A549 (cell line): Measurements from ENCODE around the gene C17orf78. TPM values are rescaled to one million over a fixed set of nuclear protein-coding genes. Genes with fewer than 3 reads are reported as not detected.
A peak's percentile ranks its signal among the peaks of the same experiment; 100 is the strongest.

Experiments
- ATAC-seq, 2 experiments: fragments of 200-7000 bp in 1 of 2; fragments of >200 bp in 1 of 2; cut with Nextera tagmentation in 1 of 2; cut with Tn5 transposase in 1 of 2; 3 replicates each; pipeline versions ENCODE4 v1.8.0 to v1.9.1; 2018 to 2020; ENCODE audit warnings: mild to moderate bottlenecking in 1 of 2, moderate library complexity in 1 of 2
- CTCF ChIA-PET: fragments of 300-600 bp; sonication (Branson Sonifier 250); formaldehyde crosslinking; extraction: SDS; loops from one replicate; lab custom pipeline; 2021; ENCODE audit warnings: antibody characterized with exemption, inconsistent platforms; lab: Yijun Ruan, JAX
- POLR2A ChIA-PET: fragments of 350-600 bp; formaldehyde crosslinking; extraction: SDS; loops from one replicate; lab custom pipeline; 2021; ENCODE audit warnings: antibody characterized with exemption, inconsistent platforms; lab: Yijun Ruan, JAX
- DNase-seq, 2 experiments: peaks; one replicate each; pipeline versions ENCODE4 v3.0.0 to v3.0.0-alpha.2; 2011 to 2016; ENCODE audit warnings: low read depth in 1 of 2, low spot score in 1 of 2
- FAIRE-seq: peaks from 2 replicates; lab custom pipeline; 2011; peaks lifted over from hg19 to GRCh38; lab: Jason Lieb, UNC
- H3K27ac ChIP-seq, 2 experiments: fragments of >200 bp; sonication (Bioruptor Twin); formaldehyde crosslinking; 3 replicates each; pipeline ENCODE4 v1.5.1; 2016 to 2017
- H3K4me1 ChIP-seq: fragments of >200 bp; sonication (Bioruptor Twin); formaldehyde crosslinking; 3 replicates; pipeline ENCODE4 v1.6.1; 2016
- H3K4me2 ChIP-seq: fragments of >200 bp; sonication (Bioruptor Twin); formaldehyde crosslinking; 3 replicates; pipeline ENCODE4 v1.6.1; 2016
- H3K4me3 ChIP-seq: fragments of >200 bp; sonication (Bioruptor Twin); formaldehyde crosslinking; 3 replicates; pipeline ENCODE4 v1.5.1; 2016
- H3K9me3 ChIP-seq: fragments of >200 bp; sonication (Bioruptor Twin); formaldehyde crosslinking; 3 replicates; pipeline ENCODE4 v1.6.1; 2016
- CBX2 ChIP-seq: fragments of 200-600 bp; sonication (generic); IDR thresholded peaks from 2 replicates; pipeline ENCODE4 v1.6.1; 2016; ENCODE audit warnings: low read depth, mild to moderate bottlenecking, borderline replicate concordance
- CBX8 ChIP-seq: fragments of 200-600 bp; sonication (generic); IDR thresholded peaks from 2 replicates; pipeline ENCODE4 v1.6.1; 2016
- CEBPB ChIP-seq, 2 experiments: fragments of >200 bp in 1 of 2; sonication (Bioruptor Twin) in 1 of 2; formaldehyde crosslinking in 1 of 2; IDR thresholded peaks; 2 replicates each; pipeline ENCODE4 v1.6.1; 2012 to 2016
- CHD2 ChIP-seq: fragments of 150-350 bp; IDR thresholded peaks from 2 replicates; pipeline ENCODE4 v1.6.1; 2014; ENCODE audit warnings: low read length; ENCODE audit not compliant: partially characterized antibody
- EHMT2 ChIP-seq: fragments of 200-600 bp; sonication (generic); IDR thresholded peaks from 2 replicates; pipeline ENCODE4 v1.6.1; 2016; ENCODE audit warnings: antibody characterized with exemption, low read depth, mild to moderate bottlenecking, moderate library complexity
- EP300 ChIP-seq, 2 experiments: fragments of >200 bp; sonication (Bioruptor Twin); formaldehyde crosslinking; IDR thresholded peaks; 2 replicates in 1 of 2; 3 replicates in 1 of 2; pipeline ENCODE4 v1.6.1; 2016 to 2017
- ESRRA ChIP-seq: fragments of 150-350 bp; IDR thresholded peaks from 2 replicates; pipeline ENCODE4 v1.6.1; 2014; ENCODE audit warnings: mild to moderate bottlenecking, low read length, borderline replicate concordance
- FOSB ChIP-seq: fragments of 250-450 bp; sonication (Bioruptor Pico); IDR thresholded peaks from 2 replicates; pipeline ENCODE4 v1.5.0; 2020; ENCODE audit warnings: mild to moderate bottlenecking, moderate library complexity
- FOSL2 ChIP-seq, 2 experiments: fragments of 450-650 bp in 1 of 2; fragments of >200 bp in 1 of 2; sonication (Bioruptor Twin) in 1 of 2; formaldehyde crosslinking; IDR thresholded peaks; 2 replicates each; pipeline versions ENCODE4 v1.5.0 to v1.6.1; 2016 to 2020; ENCODE audit warnings: mild to moderate bottlenecking in 1 of 2, moderate library complexity in 1 of 2
- GATA3 ChIP-seq: IDR thresholded peaks from 2 replicates; pipeline ENCODE4 v1.6.1; 2012; ENCODE audit warnings: borderline replicate concordance
- HOXA7 ChIP-seq: fragments of 250-450 bp; sonication (Bioruptor Pico); IDR thresholded peaks from 2 replicates; pipeline ENCODE4 v1.5.0; 2020; ENCODE audit warnings: mild to moderate bottlenecking, moderate library complexity
- JUNB ChIP-seq: fragments of >200 bp; sonication (Bioruptor Twin); formaldehyde crosslinking; IDR thresholded peaks from 2 replicates; pipeline ENCODE4 v1.6.1; 2016
- NFE2L2 ChIP-seq: fragments of 150-350 bp; conservative IDR thresholded peaks from 2 replicates; pipeline ENCODE4 v1.6.1; 2014; ENCODE audit warnings: low read length
- NPAS2 ChIP-seq: fragments of 250-450 bp; sonication (Bioruptor Pico); IDR thresholded peaks from 2 replicates; pipeline ENCODE4 v1.8.0; 2022; ENCODE audit warnings: mild to moderate bottlenecking, moderate library complexity, borderline replicate concordance
- NR3C1 ChIP-seq: fragments of >200 bp; sonication (Bioruptor Twin); formaldehyde crosslinking; IDR thresholded peaks from 3 replicates; pipeline ENCODE4 v1.6.1; 2017
- POLR2A ChIP-seq: IDR thresholded peaks from 2 replicates; pipeline ENCODE4 v1.6.1; 2012; ENCODE audit warnings: mild to moderate bottlenecking, low read length
- SMC3 ChIP-seq: fragments of >200 bp; sonication (Bioruptor Twin); formaldehyde crosslinking; IDR thresholded peaks from 3 replicates; pipeline ENCODE4 v1.6.1; 2018; ENCODE audit warnings: inconsistent platforms
- TFCP2L1 ChIP-seq: fragments of 250-450 bp; sonication (Bioruptor Pico); IDR thresholded peaks from 2 replicates; pipeline ENCODE4 v1.5.0; 2021; ENCODE audit warnings: mild to moderate bottlenecking
- ZC3H11A ChIP-seq: fragments of 450-650 bp; IDR thresholded peaks from 2 replicates; pipeline ENCODE4 v1.6.1; 2014; ENCODE audit warnings: antibody characterized with exemption, mild to moderate bottlenecking
- ZNF302 ChIP-seq: fragments of 250-450 bp; sonication (Bioruptor Pico); IDR thresholded peaks from 2 replicates; pipeline ENCODE4 v1.9.0; 2021; ENCODE audit warnings: inconsistent platforms, mild to moderate bottlenecking, moderate library complexity
- WGBS: methylation state at CpG from one replicate; pipeline ENCODE4 v1.1.6; 2017; ENCODE audit errors: missing lambda C conversion rate; 5-methylcytosine and 5-hydroxymethylcytosine counted together
- polyA plus RNA-seq, 4 experiments: library from polyadenylated mRNA; depleted of rRNA in 3 of 4; stranded (reverse); fragments of >200 nt; fragmentation: RNase III in 1 of 4; extraction: RNeasy Plus Mini Kit Qiagen cat#74134 plus additional on column Dnase treatment in 1 of 4; gene quantifications; 2 replicates in 3 of 4; 3 replicates in 1 of 4; pipeline ENCODE4 v1.2.3, GENCODE V29; 2011 to 2017
- TF ChIP-seq, protein P1 (sequence below): fragments of >200 bp; sonication (Bioruptor Twin); formaldehyde crosslinking; IDR thresholded peaks from 3 replicates; pipeline ENCODE4 v1.6.1; 2016
- TF ChIP-seq, protein P2 (sequence below): fragments of >200 bp; sonication (Bioruptor Twin); formaldehyde crosslinking; IDR thresholded peaks from 2 replicates; pipeline ENCODE4 v1.6.1; 2016
- TF ChIP-seq, protein P3 (sequence below): fragments of 250-450 bp; sonication (Bioruptor Pico); IDR thresholded peaks from 2 replicates; pipeline ENCODE4 v1.5.0; 2021; ENCODE audit warnings: mild to moderate bottlenecking, moderate library complexity, borderline replicate concordance
- TF ChIP-seq, protein P4 (sequence below): fragments of 150-350 bp; IDR thresholded peaks from 2 replicates; pipeline ENCODE4 v1.6.1; 2014; ENCODE audit warnings: low read depth, mild to moderate bottlenecking, low read length

The C17orf78 gene
- polyA plus RNA-seq, 2 of the 4 experiments (the other 2 are of a cell fraction) = not detected

DNA sequence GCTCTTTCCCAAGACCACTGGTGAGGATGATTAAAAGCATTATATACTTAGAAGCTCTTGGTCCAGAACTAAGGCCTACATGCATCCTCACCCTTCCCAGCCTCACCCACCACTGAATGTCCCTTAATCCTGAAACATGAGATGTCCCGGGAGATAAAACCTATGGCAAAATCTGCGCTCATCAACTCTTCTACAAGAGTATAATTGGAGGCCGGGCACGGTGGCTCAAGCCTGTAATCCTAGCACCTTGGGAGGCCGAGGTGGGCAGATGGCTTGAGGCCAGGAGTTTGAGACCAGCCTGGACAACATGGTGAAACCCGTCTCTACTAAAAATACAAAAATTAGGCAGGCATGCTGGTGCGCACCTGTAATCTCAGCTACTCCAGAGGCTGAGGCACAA lies 17.6 kb downstream of the C17orf78 start:
- ChIA-PET POLR2A (no interaction called here), CTCF (interaction anchor here (12.2 kb wide), 1 partner anchor 18 kb away, joined by 204 read pairs; the partner anchor contains the start of gene C17orf78)
- TF ChIP-seq, protein P1, sequence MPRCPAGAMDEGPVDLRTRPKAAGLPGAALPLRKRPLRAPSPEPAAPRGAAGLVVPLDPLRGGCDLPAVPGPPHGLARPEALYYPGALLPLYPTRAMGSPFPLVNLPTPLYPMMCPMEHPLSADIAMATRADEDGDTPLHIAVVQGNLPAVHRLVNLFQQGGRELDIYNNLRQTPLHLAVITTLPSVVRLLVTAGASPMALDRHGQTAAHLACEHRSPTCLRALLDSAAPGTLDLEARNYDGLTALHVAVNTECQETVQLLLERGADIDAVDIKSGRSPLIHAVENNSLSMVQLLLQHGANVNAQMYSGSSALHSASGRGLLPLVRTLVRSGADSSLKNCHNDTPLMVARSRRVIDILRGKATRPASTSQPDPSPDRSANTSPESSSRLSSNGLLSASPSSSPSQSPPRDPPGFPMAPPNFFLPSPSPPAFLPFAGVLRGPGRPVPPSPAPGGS = no peak
- no peak for TF ChIP-seq SMC3
- TF ChIP-seq CHD2 = no peak
- TF ChIP-seq, protein P2, sequence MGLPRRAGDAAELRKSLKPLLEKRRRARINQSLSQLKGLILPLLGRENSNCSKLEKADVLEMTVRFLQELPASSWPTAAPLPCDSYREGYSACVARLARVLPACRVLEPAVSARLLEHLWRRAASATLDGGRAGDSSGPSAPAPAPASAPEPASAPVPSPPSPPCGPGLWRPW = no peak
- no peak for TF ChIP-seq ZC3H11A
- TF ChIP-seq, protein P3, sequence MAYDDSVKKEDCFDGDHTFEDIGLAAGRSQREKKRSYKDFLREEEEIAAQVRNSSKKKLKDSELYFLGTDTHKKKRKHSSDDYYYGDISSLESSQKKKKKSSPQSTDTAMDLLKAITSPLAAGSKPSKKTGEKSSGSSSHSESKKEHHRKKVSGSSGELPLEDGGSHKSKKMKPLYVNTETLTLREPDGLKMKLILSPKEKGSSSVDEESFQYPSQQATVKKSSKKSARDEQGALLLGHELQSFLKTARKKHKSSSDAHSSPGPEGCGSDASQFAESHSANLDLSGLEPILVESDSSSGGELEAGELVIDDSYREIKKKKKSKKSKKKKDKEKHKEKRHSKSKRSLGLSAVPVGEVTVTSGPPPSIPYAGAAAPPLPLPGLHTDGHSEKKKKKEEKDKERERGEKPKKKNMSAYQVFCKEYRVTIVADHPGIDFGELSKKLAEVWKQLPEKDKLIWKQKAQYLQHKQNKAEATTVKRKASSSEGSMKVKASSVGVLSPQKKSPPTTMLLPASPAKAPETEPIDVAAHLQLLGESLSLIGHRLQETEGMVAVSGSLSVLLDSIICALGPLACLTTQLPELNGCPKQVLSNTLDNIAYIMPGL (CRISPR knock-in tag) = no peak
- no peak for TF ChIP-seq NPAS2 (CRISPR knock-in tag)
- no peak for TF ChIP-seq ESRRA
- TF ChIP-seq EHMT2 = no peak
- no peak for TF ChIP-seq NR3C1
- TF ChIP-seq, protein P4, sequence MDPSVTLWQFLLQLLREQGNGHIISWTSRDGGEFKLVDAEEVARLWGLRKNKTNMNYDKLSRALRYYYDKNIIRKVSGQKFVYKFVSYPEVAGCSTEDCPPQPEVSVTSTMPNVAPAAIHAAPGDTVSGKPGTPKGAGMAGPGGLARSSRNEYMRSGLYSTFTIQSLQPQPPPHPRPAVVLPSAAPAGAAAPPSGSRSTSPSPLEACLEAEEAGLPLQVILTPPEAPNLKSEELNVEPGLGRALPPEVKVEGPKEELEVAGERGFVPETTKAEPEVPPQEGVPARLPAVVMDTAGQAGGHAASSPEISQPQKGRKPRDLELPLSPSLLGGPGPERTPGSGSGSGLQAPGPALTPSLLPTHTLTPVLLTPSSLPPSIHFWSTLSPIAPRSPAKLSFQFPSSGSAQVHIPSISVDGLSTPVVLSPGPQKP = no peak
- no peak for TF ChIP-seq POLR2A
- WGBS = 95% methylated on average over 7 of the region's 7 CpGs
- Histone ChIP-seq H3K4me2 (no peak overlapping the region), H3K4me1 (peaks cover 20% of the 10 kb centered on the region), H3K9me3 (no peaks in the 10 kb centered on the region), H3K4me3 (no peak overlapping the region), H3K27ac (no peak overlapping the region)
- ATAC-seq (no peak), FAIRE-seq (no peak), DNase-seq (no peak)

DNA sequence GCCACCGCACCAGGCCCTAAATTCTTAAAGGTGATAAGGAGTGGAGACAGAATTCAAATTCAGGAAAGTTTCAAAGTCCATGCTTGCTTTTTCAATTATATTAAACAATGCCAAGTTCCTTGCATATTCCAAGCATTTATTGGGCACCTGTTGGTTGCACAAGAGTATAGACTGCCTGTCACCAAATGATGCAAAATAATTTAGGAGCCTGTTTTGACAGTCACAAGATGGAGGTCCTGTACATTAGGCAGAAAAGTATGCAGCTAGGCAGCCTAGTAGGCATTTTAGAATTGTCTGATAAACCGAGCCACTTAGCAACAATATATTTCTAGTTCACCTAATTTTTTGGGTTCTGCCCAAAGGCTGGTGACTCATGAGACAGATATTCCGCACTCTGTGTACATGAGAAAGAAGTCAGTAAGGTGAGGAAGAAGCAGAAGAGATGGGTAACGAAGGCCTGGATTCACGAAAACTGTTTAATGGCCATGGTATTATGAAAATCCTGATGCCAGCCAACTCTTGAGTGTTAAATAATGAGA lies 23.5 kb downstream of the C17orf78 start:
- no peaks in the 10 kb centered on the region for H3K9me3 ChIP-seq
- TF ChIP-seq HOXA7 (CRISPR knock-in tag) (no peak), CHD2 (no peak), NR3C1 (no peak), GATA3 (no peak), JUNB (no peak), ZNF302 (CRISPR knock-in tag) (no peak), ZC3H11A (no peak), CBX8 (no peak), CEBPB (IDR thresholded peaks at IDR 0.05) (peak in 1 of 2 experiments; percentile 50; a peak in 1 of 4 replicates), FOSB (CRISPR knock-in tag) (no peak), NFE2L2 (no peak), EHMT2 (no peak), EP300 (IDR thresholded peaks at IDR 0.05) (no peak), TFCP2L1 (no peak), CBX2 (no peak), FOSL2 (IDR thresholded peaks at IDR 0.05) (no peak), FOSL2 (CRISPR knock-in tag; IDR thresholded peaks at IDR 0.05) (peak; percentile 38)
- TF ChIP-seq, protein P2 = no peak
- ATAC-seq = no peak
- CTCF ChIA-PET = interaction anchor here (3.3 kb wide), 1 partner anchor 24 kb away, joined by 85 read pairs; the partner anchor contains the start of gene C17orf78
- H3K4me2 ChIP-seq = peak overlapping the region; percentile 27; the same call in 2 of the 3 replicates
- H3K27ac ChIP-seq = no peak overlapping the region
- no peak overlapping the region for H3K4me3 ChIP-seq
- peaks cover 8% of the 10 kb centered on the region for H3K4me1 ChIP-seq
- POLR2A ChIA-PET = no interaction called here
- WGBS = 73% methylated on average over 5 of the region's 5 CpGs
- no peak for FAIRE-seq
- no peak for DNase-seq
